GM18868 (cell line): ENCODE measurements around the gene ZNF205.

ENCODE experiments used
- ATAC-seq: cut with Tn5 transposase; IDR thresholded peaks from one replicate; pipeline ENCODE4 v1.9.1; 2021; ENCODE audit warnings: mild to moderate bottlenecking, moderate library complexity; ENCODE audit not compliant: unreplicated experiment

The ZNF205 gene

GRCh38 chr16:3084969-3085670, 27.3 kb upstream of the ZNF205 start:
- no peak for ATAC-seq

GRCh38 chr16:3085868-3086595, 26.4 kb upstream of the ZNF205 start:
- no peak for ATAC-seq

GRCh38 chr16:3086596-3087242, 25.7 kb upstream of the ZNF205 start:
- no peak for ATAC-seq

GRCh38 chr16:3087243-3088235, 24.8 kb upstream of the ZNF205 start:
- no peak for ATAC-seq

- no peak for ATAC-seq
Measured at GRCh38 chr16:3088450-3088849, 23.9 kb upstream of the ZNF205 start.

- no peak for ATAC-seq
Measured at GRCh38 chr16:3088925-3089716, 23.3 kb upstream of the ZNF205 start.

GRCh38 chr16:3089717-3090592, 22.4 kb upstream of the ZNF205 start:
- no peak for ATAC-seq

GRCh38 chr16:3091551-3091950, 20.8 kb upstream of the ZNF205 start:
- ATAC-seq = no peak

- no peak for ATAC-seq
Measured at GRCh38 chr16:3092501-3092941, 19.9 kb upstream of the ZNF205 start.

GRCh38 chr16:3094289-3095027, 17.9 kb upstream of the ZNF205 start:
- no peak for ATAC-seq

- peak; percentile 78 for ATAC-seq
Measured at GRCh38 chr16:3095869-3096268, 16.5 kb upstream of the ZNF205 start.

- ATAC-seq = no peak
Measured at GRCh38 chr16:3096362-3096761, 16.0 kb upstream of the ZNF205 start.

- no peak for ATAC-seq
Measured at GRCh38 chr16:3097266-3097665, 15.1 kb upstream of the ZNF205 start.

GRCh38 chr16:3098459-3099394, 13.7 kb upstream of the ZNF205 start, which contains the start of gene ZSCAN10:
TSS of gene ZSCAN10 (minus strand) at chr16:3099294. CDS start at chr16:3092937, 6,357 bp downstream.
- ATAC-seq = no peak

GRCh38 chr16:3099395-3099731, 13.0 kb upstream of the ZNF205 start:
- no peak for ATAC-seq

- peak; percentile 57 for ATAC-seq
Measured at GRCh38 chr16:3099732-3100499, 12.5 kb upstream of the ZNF205 start.
